Measurements from ENCODE around the gene DPP3. TPM values are rescaled to one million over a fixed set of nuclear protein-coding genes. Genes with fewer than 3 reads are reported as not detected.

DPP3 gene
- total RNA-seq, 2 donors from 2014 or later: 20.2 to 22.2 TPM

DNA sequence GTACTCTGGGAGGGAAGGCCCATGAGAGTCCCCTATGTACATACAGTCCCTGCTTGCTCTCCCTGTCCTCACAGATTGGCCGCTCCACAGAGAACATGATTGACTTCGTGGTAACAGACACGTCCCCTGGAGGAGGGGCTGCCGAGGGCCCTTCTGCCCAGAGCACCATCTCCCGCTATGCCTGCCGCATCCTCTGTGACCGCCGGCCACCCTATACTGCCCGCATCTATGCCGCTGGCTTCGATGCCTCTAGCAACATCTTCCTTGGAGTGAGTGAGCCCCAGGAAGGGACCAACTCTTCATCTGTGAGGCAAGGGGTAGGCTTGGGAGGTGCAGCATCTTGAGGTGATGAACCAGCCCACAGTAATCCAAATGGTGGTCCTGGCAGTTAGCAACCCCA, 7.1 kb upstream of the DPP3 start:
- TF ChIP-seq, protein P1, sequence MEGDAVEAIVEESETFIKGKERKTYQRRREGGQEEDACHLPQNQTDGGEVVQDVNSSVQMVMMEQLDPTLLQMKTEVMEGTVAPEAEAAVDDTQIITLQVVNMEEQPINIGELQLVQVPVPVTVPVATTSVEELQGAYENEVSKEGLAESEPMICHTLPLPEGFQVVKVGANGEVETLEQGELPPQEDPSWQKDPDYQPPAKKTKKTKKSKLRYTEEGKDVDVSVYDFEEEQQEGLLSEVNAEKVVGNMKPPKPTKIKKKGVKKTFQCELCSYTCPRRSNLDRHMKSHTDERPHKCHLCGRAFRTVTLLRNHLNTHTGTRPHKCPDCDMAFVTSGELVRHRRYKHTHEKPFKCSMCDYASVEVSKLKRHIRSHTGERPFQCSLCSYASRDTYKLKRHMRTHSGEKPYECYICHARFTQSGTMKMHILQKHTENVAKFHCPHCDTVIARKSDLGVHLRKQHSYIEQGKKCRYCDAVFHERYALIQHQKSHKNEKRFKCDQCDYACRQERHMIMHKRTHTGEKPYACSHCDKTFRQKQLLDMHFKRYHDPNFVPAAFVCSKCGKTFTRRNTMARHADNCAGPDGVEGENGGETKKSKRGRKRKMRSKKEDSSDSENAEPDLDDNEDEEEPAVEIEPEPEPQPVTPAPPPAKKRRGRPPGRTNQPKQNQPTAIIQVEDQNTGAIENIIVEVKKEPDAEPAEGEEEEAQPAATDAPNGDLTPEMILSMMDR (IDR thresholded peaks at IDR 0.05): no peak
- Histone ChIP-seq H3K4me3 (no peak overlapping the region), H3K4me1 (ENCODE audit: control insufficient read depth in 1 of 2, low read depth in 2 of 2) (peaks cover 0 to 5% of the 10 kb centered on the region in 2 donors), H3K36me3 (peaks cover 35% of the 10 kb centered on the region), H3K9me3 (no peaks in the 10 kb centered on the region), H3K27me3 (replicated peaks; ENCODE audit: insufficient read depth) (no peaks in the 10 kb centered on the region), H3K27ac (no peak overlapping the region)
- DNase-seq (ENCODE audit: low spot score) (no peak), ATAC-seq (ENCODE audit: insufficient number of reproducible peaks, low FRiP score, low read depth) (no peak)

DNA sequence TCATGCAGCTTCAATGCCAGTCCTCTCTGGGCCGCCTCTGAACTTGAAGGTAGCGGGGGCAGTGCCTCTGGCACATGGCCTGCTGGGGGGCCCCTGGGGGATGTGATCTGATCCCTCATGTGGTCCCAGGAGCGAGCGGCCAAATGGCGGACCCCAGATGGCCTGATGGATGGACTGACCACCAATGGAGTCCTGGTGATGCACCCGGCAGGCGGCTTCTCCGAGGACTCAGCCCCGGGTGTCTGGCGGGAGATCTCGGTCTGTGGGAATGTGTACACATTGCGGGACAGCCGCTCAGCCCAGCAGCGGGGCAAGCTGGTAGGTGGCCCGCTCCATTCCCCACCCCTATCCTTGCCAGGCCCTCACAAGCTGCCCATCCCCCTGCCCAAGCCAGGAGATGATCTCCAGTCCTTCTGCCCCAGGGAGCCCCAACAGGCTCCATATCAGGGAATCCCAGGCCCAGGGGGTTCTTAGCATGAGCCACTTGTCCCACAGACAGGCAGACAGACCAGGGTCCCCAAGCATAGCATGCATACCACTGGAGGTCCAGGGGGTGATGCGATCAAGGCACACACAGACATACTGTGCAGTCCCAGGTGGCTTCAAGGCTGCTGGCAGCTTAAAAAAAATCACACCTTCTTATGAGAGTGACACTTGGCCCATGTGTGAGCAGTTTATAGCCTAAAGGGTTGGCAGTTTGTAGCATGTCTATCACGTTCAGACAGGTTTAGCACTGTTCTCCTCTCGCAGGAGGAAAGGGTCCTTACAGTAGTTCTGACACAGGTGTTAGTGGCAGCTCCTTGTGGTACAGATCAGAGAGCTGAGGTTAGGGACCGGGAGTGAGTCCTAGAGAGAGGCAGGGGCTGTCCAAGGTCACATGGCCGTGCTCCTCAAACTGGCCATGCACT, 6.4 kb upstream of the DPP3 start:
- peaks cover 0 to 5% of the 10 kb centered on the region in 2 donors for H3K4me1 ChIP-seq (ENCODE audit: control insufficient read depth in 1 of 2, low read depth in 2 of 2)
- H3K27me3 ChIP-seq (replicated peaks; ENCODE audit: insufficient read depth): no peaks in the 10 kb centered on the region
- H3K27ac ChIP-seq: no peak overlapping the region
- no peaks in the 10 kb centered on the region for H3K9me3 ChIP-seq
- ATAC-seq (ENCODE audit: insufficient number of reproducible peaks, low FRiP score, low read depth) (no peak), DNase-seq (ENCODE audit: low spot score) (no peak)
- no peak overlapping the region for H3K4me3 ChIP-seq
- TF ChIP-seq, protein P1 (IDR thresholded peaks at IDR 0.05): no peak
- H3K36me3 ChIP-seq: peaks cover 35% of the 10 kb centered on the region

DNA sequence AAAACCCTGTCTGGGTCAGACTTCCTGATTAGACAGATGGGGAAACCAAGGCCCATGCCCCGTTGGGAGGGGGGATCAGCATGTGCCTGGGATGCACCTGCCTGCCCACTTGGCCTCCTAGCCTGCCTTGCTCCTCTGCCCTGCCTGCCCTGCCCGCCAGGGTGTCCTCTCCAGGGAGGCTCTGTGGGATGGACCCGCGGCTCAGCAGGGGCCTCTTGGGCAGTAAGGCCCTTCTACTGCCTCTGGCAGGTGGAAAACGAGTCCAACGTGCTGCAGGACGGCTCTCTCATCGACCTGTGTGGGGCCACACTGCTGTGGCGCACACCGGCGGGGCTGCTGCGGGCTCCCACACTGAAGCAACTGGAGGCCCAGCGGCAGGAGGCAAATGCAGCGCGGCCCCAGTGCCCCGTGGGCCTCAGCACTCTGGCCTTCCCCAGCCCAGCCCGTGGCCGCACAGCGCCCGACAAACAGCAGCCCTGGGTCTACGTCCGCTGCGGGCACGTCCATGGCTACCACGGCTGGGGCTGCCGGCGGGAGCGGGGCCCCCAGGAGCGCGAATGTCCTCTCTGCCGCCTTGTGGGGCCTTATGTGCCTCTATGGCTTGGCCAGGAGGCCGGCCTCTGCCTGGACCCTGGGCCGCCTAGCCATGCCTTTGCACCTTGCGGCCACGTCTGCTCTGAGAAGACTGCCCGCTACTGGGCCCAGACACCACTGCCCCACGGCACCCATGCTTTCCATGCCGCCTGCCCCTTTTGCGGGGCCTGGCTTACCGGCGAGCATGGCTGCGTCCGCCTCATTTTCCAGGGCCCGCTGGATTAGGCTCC, 4.7 kb upstream of the DPP3 start:
- H3K27me3 ChIP-seq (replicated peaks; ENCODE audit: insufficient read depth): no peaks in the 10 kb centered on the region
- no peak for ATAC-seq (ENCODE audit: insufficient number of reproducible peaks, low FRiP score, low read depth)
- peaks cover 35% of the 10 kb centered on the region for H3K36me3 ChIP-seq
- no peaks in the 10 kb centered on the region for H3K9me3 ChIP-seq
- H3K4me3 ChIP-seq: no peak overlapping the region
- H3K27ac ChIP-seq: no peak overlapping the region
- no peak for DNase-seq (ENCODE audit: low spot score)
- TF ChIP-seq, protein P1 (IDR thresholded peaks at IDR 0.05): no peak
- peaks cover 3 to 11% of the 10 kb centered on the region in 2 donors for H3K4me1 ChIP-seq (ENCODE audit: control insufficient read depth in 1 of 2, low read depth in 2 of 2)

DNA sequence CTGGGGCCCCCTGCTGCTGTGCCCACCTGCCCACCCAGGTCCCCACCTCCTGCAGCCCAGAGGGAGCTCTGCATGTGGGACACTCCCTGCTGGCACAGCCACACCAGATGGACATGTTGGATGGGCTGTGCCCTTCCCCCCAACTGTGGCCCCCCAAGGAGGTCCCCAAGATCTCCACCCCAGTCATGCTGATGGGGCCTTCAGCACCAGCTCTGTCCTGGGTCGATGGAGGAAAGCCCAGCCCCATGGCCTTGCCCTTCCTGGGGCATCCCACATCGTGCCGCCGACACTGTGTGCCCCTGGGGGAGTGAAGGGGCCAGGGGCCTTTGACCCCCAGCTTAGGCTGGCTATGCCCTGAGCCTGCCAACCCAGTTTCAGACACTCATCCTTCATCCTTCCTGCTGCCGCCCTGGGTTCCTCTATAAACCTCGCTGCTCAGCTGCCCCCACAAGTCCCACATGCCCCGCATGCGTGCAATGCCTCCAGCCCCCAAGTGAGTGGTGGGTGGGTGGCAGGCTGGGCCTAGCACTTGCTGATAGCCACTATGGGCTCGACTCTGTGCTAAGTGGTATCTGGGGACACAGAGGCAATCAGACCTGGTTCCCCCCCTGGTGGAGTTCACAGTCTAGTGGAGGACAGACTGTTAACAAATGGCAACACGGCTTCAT, 3.9 kb upstream of the DPP3 start:
- ATAC-seq (ENCODE audit: insufficient number of reproducible peaks, low FRiP score, low read depth) (no peak), DNase-seq (ENCODE audit: low spot score) (no peak)
- Histone ChIP-seq H3K4me1 (ENCODE audit: control insufficient read depth in 1 of 2, low read depth in 2 of 2) (peaks cover 8 to 18% of the 10 kb centered on the region in 2 donors), H3K36me3 (peaks cover 29% of the 10 kb centered on the region), H3K27me3 (replicated peaks; ENCODE audit: insufficient read depth) (no peaks in the 10 kb centered on the region), H3K9me3 (no peaks in the 10 kb centered on the region), H3K4me3 (no peak overlapping the region), H3K27ac (no peak overlapping the region)
- TF ChIP-seq, protein P1 (IDR thresholded peaks at IDR 0.05): no peak

Measured in thoracic aorta (tissue), 2 donors.